SH-SY5Y (cell line): ENCODE results near the gene SLC13A4.
A peak's percentile ranks its signal among the peaks of the same experiment; 100 is the strongest.

Experiments
- GATA2 ChIP-seq: IDR thresholded peaks from 2 replicates; pipeline ENCODE4 v1.6.1; 2011; ENCODE audit warnings: mild to moderate bottlenecking, low read depth, low read length
- GATA3 ChIP-seq: IDR thresholded peaks from 2 replicates; pipeline ENCODE4 v1.6.1; 2011; ENCODE audit warnings: low read depth, mild to moderate bottlenecking, low read length, moderate library complexity

SLC13A4 gene

GRCh38 chr7:135717693-135718092 is 10.3 kb downstream of the SLC13A4 start:
- TF ChIP-seq GATA3 (no peak), GATA2 (no peak)

GRCh38 chr7:135716677-135717238 is 11.2 kb downstream of the SLC13A4 start:
- TF ChIP-seq GATA3 (peak; percentile 61), GATA2 (peak; percentile 59; the same call in 1 of the 2 replicates)

GRCh38 chr7:135715673-135716072 is 12.3 kb downstream of the SLC13A4 start:
- TF ChIP-seq GATA3 (no peak), GATA2 (no peak)

- TF ChIP-seq GATA2 (no peak), GATA3 (no peak)
Measured at GRCh38 chr7:135715055-135715522, 12.9 kb downstream of the SLC13A4 start.

GRCh38 chr7:135714534-135715009 is 13.4 kb downstream of the SLC13A4 start:
- TF ChIP-seq GATA2 (no peak), GATA3 (no peak)

- no peak for TF ChIP-seq GATA3
Measured at GRCh38 chr7:135713836-135714470, 14.0 kb downstream of the SLC13A4 start.

GRCh38 chr7:135712796-135713195 is 15.2 kb downstream of the SLC13A4 start:
- TF ChIP-seq GATA3 (no peak), GATA2 (peak; percentile 82)

GRCh38 chr7:135712182-135712782 is 15.7 kb downstream of the SLC13A4 start:
- TF ChIP-seq GATA2: no peak
- TF ChIP-seq GATA3: no peak

- no peak for TF ChIP-seq GATA3
- no peak for TF ChIP-seq GATA2
Measured at GRCh38 chr7:135711139-135711469, 16.9 kb downstream of the SLC13A4 start.

- TF ChIP-seq GATA2 (peak; percentile 36), GATA3 (no peak)
Measured at GRCh38 chr7:135710417-135711138, 17.4 kb downstream of the SLC13A4 start.

GRCh38 chr7:135709508-135709907 is 18.5 kb downstream of the SLC13A4 start:
- TF ChIP-seq GATA3: no peak
- TF ChIP-seq GATA2: no peak

GRCh38 chr7:135708041-135708440 is 19.9 kb downstream of the SLC13A4 start:
- TF ChIP-seq GATA3: no peak
- TF ChIP-seq GATA2: no peak

GRCh38 chr7:135707570-135707966 is 20.4 kb downstream of the SLC13A4 start:
- TF ChIP-seq GATA2 (no peak), GATA3 (no peak)

GRCh38 chr7:135706858-135707569 is 21.0 kb downstream of the SLC13A4 start:
- TF ChIP-seq GATA2 (no peak), GATA3 (no peak)
